ENCODE data around the gene ZIC1. TPM values are rescaled to one million over a fixed set of nuclear protein-coding genes. Genes with fewer than 3 reads are reported as not detected.

Gene ZIC1
- polyA plus RNA-seq, 4 donors = 0.03 TPM; not detected in 3

DNA sequence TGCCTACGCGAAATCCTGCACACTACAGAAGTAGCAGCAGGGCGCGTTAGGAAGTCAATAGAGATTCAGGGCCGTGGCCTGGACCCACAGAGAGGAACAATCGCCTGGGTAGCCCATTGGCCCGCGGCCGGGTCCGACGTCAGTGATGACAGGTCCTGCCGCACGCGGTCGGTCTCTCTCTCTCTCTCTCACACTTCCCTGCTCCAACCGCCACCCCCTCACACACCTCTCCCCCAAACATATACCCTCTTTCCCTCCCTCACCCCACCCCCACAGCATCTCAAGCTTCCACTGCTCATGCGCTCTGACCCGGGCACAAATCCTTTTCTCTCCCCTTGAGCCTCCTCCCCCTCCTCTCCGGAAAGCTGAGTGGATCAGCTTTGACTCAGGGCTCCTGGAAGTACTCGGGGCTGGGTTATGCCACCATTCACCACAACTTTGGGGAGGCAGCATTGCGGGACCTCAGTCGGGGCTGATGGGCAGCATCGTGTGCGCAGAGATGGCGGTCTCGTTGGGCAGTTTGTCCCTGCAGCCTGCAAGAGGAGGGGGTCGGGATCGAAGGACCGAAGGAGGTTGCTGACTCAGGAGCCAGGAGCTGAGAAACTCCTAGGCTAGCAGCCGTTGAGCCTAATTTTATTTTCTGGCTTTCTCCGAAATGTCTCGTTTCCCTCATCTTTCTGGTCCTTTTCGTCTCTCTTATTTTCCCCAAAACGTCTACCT lies 11.8 kb upstream of the ZIC1 start:
- Histone ChIP-seq H3K9me3 (ENCODE audit: control insufficient read depth in 2 of 2, insufficient read depth in 1 of 2, low read depth in 1 of 2, low read length in 1 of 2) (peaks cover 0 to 20% of the 10 kb centered on the region in 2 donors), H3K36me3 (ENCODE audit: control insufficient read depth in 3 of 3, insufficient read depth in 2 of 3, low read depth in 1 of 3, low read length in 3 of 3) (no peaks in the 10 kb centered on the region), H3K27ac (ENCODE audit: low read depth in 1 of 3, low read length in 2 of 3) (no peak overlapping the region), H3K4me1 (ENCODE audit: control insufficient read depth in 3 of 3, insufficient read depth in 2 of 3, low read depth in 1 of 3, low read length in 2 of 3) (no peaks in the 10 kb centered on the region), H3K27me3 (ENCODE audit: control insufficient read depth in 3 of 3, insufficient read depth in 3 of 3, low read length in 3 of 3) (peaks cover 3 to 97% (median 57%) of the 10 kb centered on the region in 3 donors), H3K4me3 (ENCODE audit: low read depth in 1 of 3, low read length in 3 of 3) (no peak overlapping the region)
- 6 to 23% (median 19%) methylated on average over 33 to 34 of the region's 34 CpGs for WGBS, 3 donors
- FAIRE-seq (no peak), DNase-seq (no peak)

DNA sequence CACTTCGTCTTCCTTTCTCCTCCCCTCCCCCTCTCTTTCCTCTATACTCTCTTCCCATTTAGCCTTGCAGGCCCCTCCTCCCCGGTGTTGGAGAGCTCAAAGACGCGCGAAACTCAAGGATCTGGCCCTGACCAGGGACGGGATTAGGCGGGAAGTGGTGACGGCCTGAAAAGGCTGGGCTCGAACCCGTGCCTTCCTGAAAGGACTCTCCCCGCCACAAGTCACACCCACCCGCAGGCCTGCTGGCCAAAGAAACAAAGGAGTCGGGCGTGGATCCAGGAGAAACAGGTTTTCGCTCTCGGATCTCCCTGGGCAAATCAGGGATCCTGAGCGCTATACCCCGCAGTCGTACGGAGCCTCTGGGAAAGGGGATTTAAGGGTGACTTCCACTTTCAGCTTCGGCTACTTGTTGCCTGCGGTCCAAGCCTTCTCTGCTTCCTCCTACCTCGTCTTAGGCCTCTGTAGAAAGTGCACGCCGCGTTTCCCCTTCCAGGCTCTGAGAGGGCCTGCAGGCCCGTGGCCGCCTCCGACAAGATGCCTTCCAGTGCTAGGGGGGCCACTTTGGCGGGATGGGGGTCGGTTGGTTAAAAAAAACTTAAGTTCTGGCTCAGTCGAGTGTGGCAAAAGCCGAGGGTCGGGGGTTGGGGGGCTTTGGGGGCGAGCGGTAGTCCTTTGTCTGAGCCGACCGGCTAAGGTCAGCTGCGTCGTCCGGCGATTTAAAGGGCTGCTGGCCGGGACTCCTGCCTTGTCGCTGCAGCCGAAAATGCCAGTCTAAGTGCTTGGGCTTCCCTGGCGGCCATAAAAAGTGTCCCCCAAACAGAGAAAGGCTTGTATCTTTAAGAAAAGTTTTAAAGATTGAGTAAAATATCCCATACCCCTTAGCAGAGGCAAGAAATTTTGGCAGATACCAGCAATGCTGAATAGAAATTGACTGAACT lies 11.0 kb upstream of the ZIC1 start:
- Histone ChIP-seq H3K36me3 (ENCODE audit: control insufficient read depth in 3 of 3, insufficient read depth in 2 of 3, low read depth in 1 of 3, low read length in 3 of 3) (no peaks in the 10 kb centered on the region), H3K27me3 (ENCODE audit: control insufficient read depth in 3 of 3, insufficient read depth in 3 of 3, low read length in 3 of 3) (peaks cover 3 to 96% (median 52%) of the 10 kb centered on the region in 3 donors), H3K27ac (ENCODE audit: low read depth in 1 of 3, low read length in 2 of 3) (no peak overlapping the region), H3K4me3 (ENCODE audit: low read depth in 1 of 3, low read length in 3 of 3) (no peak overlapping the region), H3K9me3 (ENCODE audit: control insufficient read depth in 2 of 2, insufficient read depth in 1 of 2, low read depth in 1 of 2, low read length in 1 of 2) (peaks cover 0 to 17% of the 10 kb centered on the region in 2 donors), H3K4me1 (ENCODE audit: control insufficient read depth in 3 of 3, insufficient read depth in 2 of 3, low read depth in 1 of 3, low read length in 2 of 3) (no peaks in the 10 kb centered on the region)
- no peak for FAIRE-seq
- no peak for DNase-seq
- 12 to 15% (median 14%) methylated on average over 46 of the region's 46 CpGs for WGBS, 3 donors

DNA sequence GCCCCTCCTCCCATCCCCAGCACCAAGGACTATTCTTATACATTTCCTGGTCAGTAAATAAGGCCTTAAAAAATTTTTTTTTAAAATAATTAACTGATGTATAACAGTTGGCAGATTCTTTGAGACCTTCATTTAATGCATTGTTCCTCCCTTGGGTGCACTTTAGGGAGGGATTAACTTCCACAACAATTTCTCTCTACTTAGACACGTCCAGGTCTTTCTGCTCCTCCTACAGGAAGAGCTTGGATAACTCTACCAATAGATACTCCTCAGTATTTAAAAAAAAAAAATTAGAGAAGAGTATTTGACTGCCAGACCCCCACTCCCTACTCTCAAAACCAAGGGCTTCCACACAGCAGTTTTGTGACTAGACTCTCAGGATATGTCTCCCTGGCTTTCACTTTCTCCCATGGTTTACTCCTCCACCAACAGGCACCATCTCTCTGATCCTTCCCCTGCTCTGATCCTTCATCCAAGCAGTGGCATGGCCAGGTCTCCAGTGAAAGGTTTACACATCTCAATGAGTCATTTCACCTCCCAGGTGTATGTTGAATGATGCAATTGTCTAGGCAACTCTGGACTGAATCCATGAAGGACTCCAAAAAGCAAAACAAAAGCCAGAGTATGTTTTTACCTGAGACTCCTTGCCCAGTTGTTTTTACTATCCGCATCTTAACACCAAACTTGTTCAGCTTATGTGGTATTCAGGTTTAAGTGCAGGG lies 10.2 kb upstream of the ZIC1 start:
- Histone ChIP-seq H3K27ac (ENCODE audit: low read depth in 1 of 3, low read length in 2 of 3) (no peak overlapping the region), H3K9me3 (ENCODE audit: control insufficient read depth in 2 of 2, insufficient read depth in 1 of 2, low read depth in 1 of 2, low read length in 1 of 2) (peaks cover 0 to 17% of the 10 kb centered on the region in 2 donors), H3K36me3 (ENCODE audit: control insufficient read depth in 3 of 3, insufficient read depth in 2 of 3, low read depth in 1 of 3, low read length in 3 of 3) (no peaks in the 10 kb centered on the region), H3K4me3 (ENCODE audit: low read depth in 1 of 3, low read length in 3 of 3) (no peak overlapping the region), H3K27me3 (ENCODE audit: control insufficient read depth in 3 of 3, insufficient read depth in 3 of 3, low read length in 3 of 3) (peaks cover 3 to 96% (median 47%) of the 10 kb centered on the region in 3 donors), H3K4me1 (ENCODE audit: control insufficient read depth in 3 of 3, insufficient read depth in 2 of 3, low read depth in 1 of 3, low read length in 2 of 3) (no peaks in the 10 kb centered on the region)
- WGBS, 3 donors = 38 to 61% (median 43%) methylated on average over 2 of the region's 2 CpGs
- DNase-seq (no peak), FAIRE-seq (no peak)

- no peak for FAIRE-seq
- Histone ChIP-seq H3K27me3 (ENCODE audit: control insufficient read depth in 3 of 3, insufficient read depth in 3 of 3, low read length in 3 of 3) (peaks cover 3 to 96% (median 49%) of the 10 kb centered on the region in 3 donors), H3K36me3 (ENCODE audit: control insufficient read depth in 3 of 3, insufficient read depth in 2 of 3, low read depth in 1 of 3, low read length in 3 of 3) (no peaks in the 10 kb centered on the region), H3K9me3 (ENCODE audit: control insufficient read depth in 2 of 2, insufficient read depth in 1 of 2, low read depth in 1 of 2, low read length in 1 of 2) (peaks cover 0 to 14% of the 10 kb centered on the region in 2 donors), H3K27ac (ENCODE audit: low read depth in 1 of 3, low read length in 2 of 3) (no peak overlapping the region), H3K4me1 (ENCODE audit: control insufficient read depth in 3 of 3, insufficient read depth in 2 of 3, low read depth in 1 of 3, low read length in 2 of 3) (no peaks in the 10 kb centered on the region), H3K4me3 (ENCODE audit: low read depth in 1 of 3, low read length in 3 of 3) (no peak overlapping the region)
- no peak for DNase-seq
Measured at GRCh38 chr3:147400111-147400510, 9.1 kb upstream of the ZIC1 start.

DNA sequence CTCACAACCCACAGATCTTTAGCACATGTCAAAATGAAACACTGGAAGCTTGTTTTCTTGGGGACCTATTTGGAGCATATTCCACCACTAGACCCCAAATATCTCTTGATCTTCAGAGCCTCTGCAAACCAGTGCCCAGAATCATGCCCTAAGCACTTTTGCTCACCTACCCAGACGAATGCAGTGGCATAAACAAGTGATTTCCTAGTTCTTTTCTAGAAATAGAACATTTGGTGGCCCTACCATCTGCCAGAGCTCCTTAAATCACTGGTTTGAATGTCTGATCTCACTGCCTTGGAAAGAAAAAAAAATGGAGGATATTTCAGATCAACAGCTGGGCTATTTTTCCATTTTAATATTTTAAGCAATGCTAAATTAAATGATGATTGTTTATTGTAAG lies 8.2 kb upstream of the ZIC1 start:
- no peaks in the 10 kb centered on the region for H3K4me1 ChIP-seq (ENCODE audit: control insufficient read depth in 3 of 3, insufficient read depth in 2 of 3, low read depth in 1 of 3, low read length in 2 of 3)
- H3K36me3 ChIP-seq (ENCODE audit: control insufficient read depth in 3 of 3, insufficient read depth in 2 of 3, low read depth in 1 of 3, low read length in 3 of 3) = no peaks in the 10 kb centered on the region
- H3K9me3 ChIP-seq (ENCODE audit: control insufficient read depth in 2 of 2, insufficient read depth in 1 of 2, low read depth in 1 of 2, low read length in 1 of 2) = peaks cover 0 to 15% of the 10 kb centered on the region in 2 donors
- H3K27me3 ChIP-seq (ENCODE audit: control insufficient read depth in 3 of 3, insufficient read depth in 3 of 3, low read length in 3 of 3) = peaks cover 3 to 96% (median 49%) of the 10 kb centered on the region in 3 donors
- FAIRE-seq (no peak), DNase-seq (no peak)
- no peak overlapping the region for H3K4me3 ChIP-seq (ENCODE audit: low read depth in 1 of 3, low read length in 3 of 3)
- WGBS, 3 donors = 0 to 17% (median 2%) methylated on average over 1 of the region's 1 CpG
- no peak overlapping the region for H3K27ac ChIP-seq (ENCODE audit: low read depth in 1 of 3, low read length in 2 of 3)

DNA sequence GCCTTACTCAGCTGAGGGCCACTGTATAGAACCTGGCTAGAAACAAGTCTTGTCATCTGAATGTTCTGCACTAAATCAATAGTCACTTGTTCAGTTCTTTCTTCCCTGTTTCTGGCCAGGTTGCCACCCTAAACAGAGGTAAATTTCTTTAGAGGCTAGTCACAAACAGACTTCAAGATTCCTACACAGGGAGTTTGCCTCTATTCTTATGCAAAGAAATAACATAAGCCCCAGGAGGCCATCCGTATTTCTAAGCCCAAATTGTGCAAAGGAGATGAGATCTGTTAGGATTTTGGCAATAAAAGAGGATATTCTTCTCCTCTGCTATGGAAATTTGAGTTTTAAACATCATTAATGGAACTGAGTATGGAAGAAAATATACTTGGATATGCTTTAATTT lies 7.7 kb upstream of the ZIC1 start:
- no peak overlapping the region for H3K4me3 ChIP-seq (ENCODE audit: low read depth in 1 of 3, low read length in 3 of 3)
- H3K9me3 ChIP-seq (ENCODE audit: control insufficient read depth in 2 of 2, insufficient read depth in 1 of 2, low read depth in 1 of 2, low read length in 1 of 2) = peaks cover 0 to 15% of the 10 kb centered on the region in 2 donors
- no peak overlapping the region for H3K27ac ChIP-seq (ENCODE audit: low read depth in 1 of 3, low read length in 2 of 3)
- no peaks in the 10 kb centered on the region for H3K4me1 ChIP-seq (ENCODE audit: control insufficient read depth in 3 of 3, insufficient read depth in 2 of 3, low read depth in 1 of 3, low read length in 2 of 3)
- 3 to 21% (median 7%) methylated on average over 1 of the region's 1 CpG for WGBS, 3 donors
- no peak for FAIRE-seq
- DNase-seq = no peak
- H3K36me3 ChIP-seq (ENCODE audit: control insufficient read depth in 3 of 3, insufficient read depth in 2 of 3, low read depth in 1 of 3, low read length in 3 of 3) = no peaks in the 10 kb centered on the region
- H3K27me3 ChIP-seq (ENCODE audit: control insufficient read depth in 3 of 3, insufficient read depth in 3 of 3, low read length in 3 of 3) = peaks cover 3 to 96% (median 49%) of the 10 kb centered on the region in 3 donors

- Histone ChIP-seq H3K4me1 (ENCODE audit: control insufficient read depth in 3 of 3, insufficient read depth in 2 of 3, low read depth in 1 of 3, low read length in 2 of 3) (no peaks in the 10 kb centered on the region), H3K9me3 (ENCODE audit: control insufficient read depth in 2 of 2, insufficient read depth in 1 of 2, low read depth in 1 of 2, low read length in 1 of 2) (peaks cover 0 to 13% of the 10 kb centered on the region in 2 donors), H3K27me3 (ENCODE audit: control insufficient read depth in 3 of 3, insufficient read depth in 3 of 3, low read length in 3 of 3) (peaks cover 3 to 96% (median 51%) of the 10 kb centered on the region in 3 donors), H3K4me3 (ENCODE audit: low read depth in 1 of 3, low read length in 3 of 3) (no peak overlapping the region), H3K27ac (ENCODE audit: low read depth in 1 of 3, low read length in 2 of 3) (no peak overlapping the region), H3K36me3 (ENCODE audit: control insufficient read depth in 3 of 3, insufficient read depth in 2 of 3, low read depth in 1 of 3, low read length in 3 of 3) (no peaks in the 10 kb centered on the region)
- no peak for FAIRE-seq
- DNase-seq = no peak
- WGBS, 3 donors = 7 to 22% (median 10%) methylated on average over 5 of the region's 5 CpGs
Measured at GRCh38 chr3:147402159-147402558, 7.0 kb upstream of the ZIC1 start.

DNA sequence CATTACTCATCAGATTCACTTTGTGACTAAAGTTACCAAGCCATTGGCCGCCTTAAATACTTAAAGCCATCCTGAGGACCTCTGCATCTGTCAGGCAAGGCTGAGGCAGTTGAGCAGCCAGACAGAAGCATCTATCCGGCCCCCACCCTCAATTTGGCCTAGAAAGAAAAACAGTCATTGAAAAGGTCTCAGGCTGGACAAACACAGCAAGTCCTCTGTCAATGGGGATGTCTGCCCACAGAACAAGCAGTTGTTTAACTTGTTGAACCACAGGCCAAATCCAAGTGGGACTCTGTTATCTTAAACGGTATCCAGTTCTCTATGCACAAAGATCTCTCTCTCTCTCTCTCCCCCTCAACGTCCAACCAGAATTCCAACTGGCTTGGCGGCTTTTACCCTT lies 5.7 kb upstream of the ZIC1 start:
- Histone ChIP-seq H3K9me3 (ENCODE audit: control insufficient read depth in 2 of 2, insufficient read depth in 1 of 2, low read depth in 1 of 2, low read length in 1 of 2) (peaks cover 0 to 3% of the 10 kb centered on the region in 2 donors), H3K4me3 (ENCODE audit: low read depth in 1 of 3, low read length in 3 of 3) (no peak overlapping the region), H3K36me3 (ENCODE audit: control insufficient read depth in 3 of 3, insufficient read depth in 2 of 3, low read depth in 1 of 3, low read length in 3 of 3) (no peaks in the 10 kb centered on the region), H3K27me3 (ENCODE audit: control insufficient read depth in 3 of 3, insufficient read depth in 3 of 3, low read length in 3 of 3) (peaks cover 3 to 96% (median 51%) of the 10 kb centered on the region in 3 donors), H3K27ac (ENCODE audit: low read depth in 1 of 3, low read length in 2 of 3) (no peak overlapping the region), H3K4me1 (ENCODE audit: control insufficient read depth in 3 of 3, insufficient read depth in 2 of 3, low read depth in 1 of 3, low read length in 2 of 3) (no peaks in the 10 kb centered on the region)
- 31 to 56% (median 45%) methylated on average over 5 of the region's 5 CpGs for WGBS, 3 donors
- FAIRE-seq = no peak
- DNase-seq = no peak

Data from small intestine (tissue), 7 donors.